Measurements from ENCODE around the gene GMNC. TPM values are rescaled to one million over a fixed set of nuclear protein-coding genes. Genes with fewer than 3 reads are reported as not detected.

Gene GMNC
- total and polyA plus RNA-seq, 2 of the 13 experiments (the other 11 are each of a cell fraction or from before 2014, with no cell fraction given) = not detected

- BruUV-seq (replicated peaks) = no TSS peak
- ChIA-PET POLR2A (no interaction called here), CTCF (ENCODE audit: low intra/inter-chr PET ratio, low total read pairs) (no interaction called here)
- no peak overlapping the region for H3K27ac ChIP-seq (ENCODE audit: extremely low read length, insufficient read depth, low read length)
- in situ Hi-C loops (cut with HindIII; ENCODE audit: extremely low pct_ligation_motif_present, low pct_unique_long_range_greater_than_20kb) (no loop called here), intact Hi-C loops (cut with micrococcal nuclease; ENCODE audit: unreplicated experiment) (loop anchor here (5.0 to 10.0 kb wide), 2 partner anchors 54 to 161 kb away; no protein-coding TSS in a partner anchor)
- no peak overlapping the region for H3K4me3 ChIP-seq (replicated peaks in 1 of 3; ENCODE audit: insufficient read depth in 1 of 3, low read depth in 2 of 3, low read length in 3 of 3)
- ATAC-seq = peak; percentile 63
- peaks cover 25% of the 10 kb centered on the region for H3K4me1 ChIP-seq (ENCODE audit: insufficient read depth, low read length)
- H3K36me3 ChIP-seq (replicated peaks in 1 of 2; ENCODE audit: control insufficient read depth in 1 of 2, insufficient read depth in 2 of 2, low read length in 2 of 2) = no peaks in the 10 kb centered on the region
- H4K20me1 ChIP-seq (ENCODE audit: insufficient read depth, low read length) = no peaks in the 10 kb centered on the region
- WGBS (ENCODE audit: low lambda C conversion rate) = 2% methylated on average over 7 of the region's 7 CpGs
- no peaks in the 10 kb centered on the region for H3K9me3 ChIP-seq (ENCODE audit: low read length)
- H3K27me3 ChIP-seq (ENCODE audit: control insufficient read depth in 1 of 2, insufficient read depth in 2 of 2, low read length in 2 of 2) = peaks cover 0 to 4% of the 10 kb centered on the region in 2 experiments; a peak in 2 of 5 replicates
- H3K9ac ChIP-seq (ENCODE audit: insufficient read depth, low read depth, low read length) = no peak overlapping the region
- H2AFZ ChIP-seq (ENCODE audit: low read length) = no peak overlapping the region
- DNase-seq (ENCODE audit: low spot score) = no peak
- no peak for FAIRE-seq
- 0 out of 2 replicates have a peak, but pooled peaks have one; percentile 44 for TF ChIP-seq SIX1 (CRISPR knock-in tag; IDR thresholded peaks at IDR 0.05; ENCODE audit: borderline replicate concordance)
- no peak for TF ChIP-seq ZNF552 (CRISPR knock-in tag; IDR thresholded peaks at IDR 0.05; ENCODE audit: borderline replicate concordance)
- no peaks in the 10 kb centered on the region for H3K79me2 ChIP-seq (ENCODE audit: insufficient read depth, low read length)
- H3K4me2 ChIP-seq (ENCODE audit: low read depth, low read length) = peak overlapping the region; percentile 33; the same call in 1 of the 2 replicates
Observed at GRCh38 chr3:190865828-190866227, 3.3 kb upstream of the GMNC start.

GRCh38 chr3:190865419-190865818, 2.9 kb upstream of the GMNC start:
- intact Hi-C loops (cut with micrococcal nuclease; ENCODE audit: unreplicated experiment) (loop anchor here (5.0 to 10.0 kb wide), 2 partner anchors 53 to 161 kb away; no protein-coding TSS in a partner anchor), in situ Hi-C loops (cut with HindIII; ENCODE audit: extremely low pct_ligation_motif_present, low pct_unique_long_range_greater_than_20kb) (no loop called here)
- peaks cover 25% of the 10 kb centered on the region for H3K4me1 ChIP-seq (ENCODE audit: insufficient read depth, low read length)

More at GRCh38 chr3:190865419-190865818, 2.9 kb upstream of the GMNC start:
- ATAC-seq (peak; percentile 45; the same call in 2 of the 3 replicates), FAIRE-seq (no peak), DNase-seq (ENCODE audit: low spot score) (peak; percentile 2)
- H3K79me2 ChIP-seq (ENCODE audit: insufficient read depth, low read length) = no peaks in the 10 kb centered on the region
- no peak overlapping the region for H3K4me3 ChIP-seq (replicated peaks in 1 of 3; ENCODE audit: insufficient read depth in 1 of 3, low read depth in 2 of 3, low read length in 3 of 3)
- 0% methylated on average over 2 of the region's 2 CpGs for WGBS (ENCODE audit: low lambda C conversion rate)
- H3K9ac ChIP-seq (ENCODE audit: insufficient read depth, low read depth, low read length) = no peak overlapping the region
- H3K36me3 ChIP-seq (replicated peaks in 1 of 2; ENCODE audit: control insufficient read depth in 1 of 2, insufficient read depth in 2 of 2, low read length in 2 of 2) = no peaks in the 10 kb centered on the region
- H3K9me3 ChIP-seq (ENCODE audit: low read length) = no peaks in the 10 kb centered on the region
- H3K27me3 ChIP-seq (ENCODE audit: control insufficient read depth in 1 of 2, insufficient read depth in 2 of 2, low read length in 2 of 2) = peaks cover 0 to 4% of the 10 kb centered on the region in 2 experiments; a peak in 2 of 5 replicates
- ChIA-PET CTCF (ENCODE audit: low intra/inter-chr PET ratio, low total read pairs) (no interaction called here), POLR2A (no interaction called here)
- no peaks in the 10 kb centered on the region for H4K20me1 ChIP-seq (ENCODE audit: insufficient read depth, low read length)
- no peak overlapping the region for H3K27ac ChIP-seq (ENCODE audit: extremely low read length, insufficient read depth, low read length)
- peak overlapping the region; percentile 33; the same call in 1 of the 2 replicates for H3K4me2 ChIP-seq (ENCODE audit: low read depth, low read length)
- no peak overlapping the region for H2AFZ ChIP-seq (ENCODE audit: low read length)
- TF ChIP-seq PPARG (CRISPR knock-in tag; conservative IDR thresholded peaks at IDR 0.05) = peak; percentile 74
- TF ChIP-seq MNT (IDR thresholded peaks at IDR 0.05) = no peak
- TF ChIP-seq HNF1A (IDR thresholded peaks at IDR 0.05; ENCODE audit: low read depth) = peak; percentile 20; the same call in 1 of the 2 replicates
- TF ChIP-seq HNF1A (CRISPR knock-in tag; IDR thresholded peaks at IDR 0.05; ENCODE audit: borderline replicate concordance) = no peak
- TF ChIP-seq ZBTB46 (CRISPR knock-in tag; IDR thresholded peaks at IDR 0.05; ENCODE audit: borderline replicate concordance) = no peak
- no TSS peak for BruUV-seq (replicated peaks)

Measured in HepG2 (cell line).